ENCODE data around the gene BARX1.

The BARX1 gene

GRCh38 chr9:93917121-93917853, 37.9 kb downstream of the BARX1 start:
- DNase-seq (ENCODE audit: low spot score) = no peak

GRCh38 chr9:93916358-93916757, 38.8 kb downstream of the BARX1 start:
- no peak for DNase-seq (ENCODE audit: low spot score)

GRCh38 chr9:93911801-93912554, 43.2 kb downstream of the BARX1 start:
- DNase-seq (ENCODE audit: low spot score) = no peak

GRCh38 chr9:93911136-93911745, 43.9 kb downstream of the BARX1 start:
- no peak for DNase-seq (ENCODE audit: low spot score)

- DNase-seq (ENCODE audit: low spot score) = no peak
Observed at GRCh38 chr9:93910598-93910997, 44.6 kb downstream of the BARX1 start.

- DNase-seq (ENCODE audit: low spot score) = no peak
Observed at GRCh38 chr9:93910196-93910595, 45.0 kb downstream of the BARX1 start.

- DNase-seq (ENCODE audit: low spot score) = no peak
Observed at GRCh38 chr9:93909242-93909616, 45.9 kb downstream of the BARX1 start.

- no peak for DNase-seq (ENCODE audit: low spot score)
Observed at GRCh38 chr9:93908591-93909241, 46.4 kb downstream of the BARX1 start.

GRCh38 chr9:93907551-93908199, 47.5 kb downstream of the BARX1 start:
- no peak for DNase-seq (ENCODE audit: low spot score)

- no peak for DNase-seq (ENCODE audit: low spot score)
Observed at GRCh38 chr9:93906195-93906880, 48.8 kb downstream of the BARX1 start.

- DNase-seq (ENCODE audit: low spot score) = no peak
Observed at GRCh38 chr9:93905473-93906133, 49.6 kb downstream of the BARX1 start.

- no peak for DNase-seq (ENCODE audit: low spot score)
Observed at GRCh38 chr9:93904649-93905472, 50.3 kb downstream of the BARX1 start.

GRCh38 chr9:93903886-93904648, 51.1 kb downstream of the BARX1 start:
- DNase-seq (ENCODE audit: low spot score) = no peak

- DNase-seq (ENCODE audit: low spot score) = no peak
Observed at GRCh38 chr9:93902780-93903655, 52.1 kb downstream of the BARX1 start.

- DNase-seq (ENCODE audit: low spot score) = no peak
Observed at GRCh38 chr9:93902051-93902779, 52.9 kb downstream of the BARX1 start.

All from CD4-positive, alpha-beta T cell treated with Interleukin-6 at 100 ng/mL for 8 hours (primary cell).